Stomach smooth muscle (tissue), 2 donors: ENCODE results near the gene GPAT3.
"Not testable (repeated sequence)": the region's sequence is repeated elsewhere in the genome, so short reads cannot be mapped to it uniquely, and the experiment has no call there.

Source experiments
- H3K27ac ChIP-seq: one replicate; pipeline ENCODE4 v1.7.0; 2013; ENCODE audit warnings: mild to moderate bottlenecking, low read length, inconsistent platforms
- H3K27me3 ChIP-seq, 2 donors: one replicate each; pipeline ENCODE4 v1.7.0; 2013; ENCODE audit warnings: low read length in 2 of 2; ENCODE audit not compliant: insufficient read depth in 2 of 2, control insufficient read depth in 1 of 2
- H3K36me3 ChIP-seq, 2 donors: one replicate each; pipeline ENCODE4 v1.7.0; 2013; ENCODE audit warnings: low read length in 2 of 2; ENCODE audit not compliant: control insufficient read depth in 2 of 2, insufficient read depth in 2 of 2
- H3K4me1 ChIP-seq: one replicate; pipeline ENCODE4 v1.7.0; 2013; ENCODE audit warnings: low read length; ENCODE audit not compliant: control insufficient read depth, insufficient read depth
- H3K4me3 ChIP-seq, 2 donors: one replicate each; pipeline ENCODE4 v1.7.0; 2013; ENCODE audit warnings: low read length in 2 of 2
- H3K9ac ChIP-seq, 2 donors: one replicate each; pipeline ENCODE4 v1.7.0; 2013; ENCODE audit warnings: low read length in 2 of 2, mild to moderate bottlenecking in 1 of 2
- H3K9me3 ChIP-seq, 2 donors: one replicate each; pipeline ENCODE4 v1.7.0; 2013; ENCODE audit warnings: low read length in 2 of 2; ENCODE audit not compliant: control insufficient read depth in 2 of 2
- donor health status: healthy.
- donor health status: Pancreatic carcinoma.

Gene GPAT3

DNA sequence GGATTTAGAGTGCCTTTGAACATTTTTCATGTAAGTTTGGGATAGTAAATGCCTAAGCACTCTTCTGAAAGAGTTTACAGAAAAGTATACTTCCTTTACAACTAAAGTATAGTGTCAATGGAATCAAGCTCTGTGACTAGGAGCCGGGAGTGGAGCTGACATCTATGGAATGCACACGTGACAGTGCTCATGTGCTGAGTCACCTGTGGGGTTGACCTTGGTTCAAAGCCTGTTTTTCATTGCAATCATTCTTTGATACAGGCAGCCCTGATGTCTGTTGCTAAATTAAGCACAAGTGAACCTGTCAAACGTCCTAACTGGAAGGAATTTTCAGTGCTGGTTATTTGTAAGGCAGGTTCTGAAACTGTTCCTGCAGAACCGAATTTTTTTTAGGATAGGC lies 82.5 kb downstream of the GPAT3 start:
- H3K4me1 ChIP-seq = peaks cover 14% of the 10 kb centered on the region
- no peak overlapping the region for H3K27ac ChIP-seq
- H3K27me3 ChIP-seq = no peaks in the 10 kb centered on the region
- peaks cover 2 to 11% of the 10 kb centered on the region in 2 donors for H3K9me3 ChIP-seq
- peak overlapping the region in 1 of 2 donors; percentile 10 for H3K4me3 ChIP-seq
- no peak overlapping the region for H3K9ac ChIP-seq
- H3K36me3 ChIP-seq = no peaks in the 10 kb centered on the region

DNA sequence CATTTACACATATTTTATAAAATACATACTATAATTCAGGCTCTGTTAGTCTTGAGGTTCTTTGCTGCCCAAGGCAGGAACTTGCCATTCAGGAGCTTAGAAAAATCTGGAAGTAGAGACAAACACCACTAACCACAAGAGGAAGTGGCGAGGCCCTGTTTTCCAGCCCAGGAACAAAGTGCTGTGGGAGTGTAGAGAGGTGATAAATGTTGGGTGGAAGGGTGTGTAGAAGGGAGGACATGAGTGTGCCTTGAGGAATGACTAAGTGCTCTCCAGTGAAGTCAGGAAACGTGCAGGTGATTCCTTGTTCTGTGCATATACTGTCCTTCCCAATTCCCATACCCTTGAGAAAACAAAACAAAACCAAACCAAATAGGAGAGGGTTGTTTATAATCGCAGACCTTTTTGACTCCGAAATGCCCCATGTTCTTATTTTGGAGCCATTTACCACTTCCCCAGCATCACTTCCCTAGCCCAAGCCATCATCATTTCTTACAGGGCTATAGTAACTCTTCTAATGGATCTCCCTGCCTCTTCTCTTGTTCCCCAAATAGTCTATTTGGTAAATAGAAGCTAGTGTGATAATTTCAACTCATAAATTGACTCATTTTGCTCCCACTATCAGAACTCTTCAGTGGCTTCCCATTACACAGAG lies 83.2 kb downstream of the GPAT3 start:
- Histone ChIP-seq H3K4me3 (no peak overlapping the region), H3K36me3 (no peaks in the 10 kb centered on the region), H3K27me3 (no peaks in the 10 kb centered on the region), H3K4me1 (peaks cover 14% of the 10 kb centered on the region), H3K9me3 (peaks cover 0 to 8% of the 10 kb centered on the region in 2 donors), H3K9ac (no peak overlapping the region), H3K27ac (no peak overlapping the region)

DNA sequence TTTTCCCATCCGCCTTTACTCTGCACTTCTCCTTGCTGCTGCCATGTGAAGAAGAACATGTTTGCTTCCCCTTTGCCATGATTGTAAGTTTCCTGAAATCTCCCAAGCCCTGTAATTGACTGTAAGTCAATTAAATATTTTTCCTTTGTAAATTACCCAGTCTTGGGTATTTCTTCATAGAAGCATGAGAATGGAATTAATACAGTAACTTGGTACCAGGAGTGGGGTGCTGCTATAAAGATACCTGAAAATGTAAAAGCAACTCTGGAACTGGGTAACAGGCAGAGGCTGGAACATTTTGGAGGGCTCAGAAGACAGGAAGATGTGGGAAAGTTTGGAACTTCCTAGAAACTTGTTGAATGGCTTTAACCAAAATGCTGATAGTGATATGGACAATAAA lies 86.2 kb downstream of the GPAT3 start:
- not testable (repeated sequence) for H3K36me3 ChIP-seq, H3K27ac ChIP-seq, H3K4me3 ChIP-seq, H3K27me3 ChIP-seq, H3K9me3 ChIP-seq, H3K9ac ChIP-seq
- peaks cover 25% of the 10 kb centered on the region for H3K4me1 ChIP-seq

DNA sequence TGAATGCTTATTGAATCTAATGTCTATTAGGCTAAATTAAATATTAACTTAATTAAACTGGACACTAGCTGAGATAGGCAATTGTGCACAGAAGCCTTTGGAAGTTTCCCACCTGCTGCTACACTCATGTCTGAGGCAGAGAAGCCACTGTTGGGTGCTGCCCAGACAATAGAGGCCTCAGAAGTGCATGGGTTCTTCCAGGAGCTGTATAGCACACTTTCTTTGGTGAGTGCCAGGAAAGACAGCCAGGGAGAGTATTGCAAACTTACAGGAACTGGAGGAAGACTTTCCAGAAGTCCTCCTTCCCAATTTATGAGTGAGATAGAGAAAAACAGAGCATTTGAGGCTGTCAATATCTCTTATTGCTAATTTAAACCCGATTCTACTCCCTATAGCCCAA lies 89.9 kb downstream of the GPAT3 start:
- H3K4me1 ChIP-seq = peaks cover 19% of the 10 kb centered on the region
- H3K9me3 ChIP-seq = no peaks in the 10 kb centered on the region
- peak overlapping the region; percentile 53 for H3K27ac ChIP-seq
- no peaks in the 10 kb centered on the region for H3K36me3 ChIP-seq
- H3K27me3 ChIP-seq = no peaks in the 10 kb centered on the region
- H3K9ac ChIP-seq = peak overlapping the region in 1 of 2 donors; percentile 24
- H3K4me3 ChIP-seq = peak overlapping the region in 1 of 2 donors; percentile 55

DNA sequence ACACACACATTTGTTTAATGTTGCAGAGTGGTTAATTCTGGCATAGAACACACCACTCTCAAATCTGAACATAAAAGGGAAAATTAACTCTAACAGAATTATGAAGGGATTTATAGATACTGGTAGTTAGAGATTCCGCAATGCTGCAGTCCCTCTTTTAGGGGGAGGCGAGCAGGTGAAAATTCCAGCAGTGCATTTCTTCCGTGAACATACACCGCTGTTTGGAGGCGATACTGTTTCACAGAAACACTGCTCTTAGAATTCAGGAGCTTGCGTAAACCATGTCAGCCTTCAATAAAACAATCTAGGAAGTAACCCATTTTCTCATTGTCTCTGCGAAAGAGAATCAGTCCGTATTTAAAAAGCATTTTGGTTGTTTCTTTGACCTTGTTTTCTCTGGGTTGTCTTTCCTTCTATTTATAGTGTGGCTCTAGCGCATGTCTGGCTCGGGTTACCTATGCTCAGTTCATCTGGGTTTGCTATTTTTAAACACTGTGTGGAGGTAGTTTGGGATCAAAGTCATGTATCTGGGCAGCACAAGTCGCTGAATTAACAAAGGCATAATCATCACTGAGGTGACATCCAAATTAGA lies 90.4 kb downstream of the GPAT3 start:
- Histone ChIP-seq H3K4me3 (peak overlapping the region; percentile 0 to 55), H3K27me3 (no peaks in the 10 kb centered on the region), H3K9me3 (no peaks in the 10 kb centered on the region), H3K4me1 (peaks cover 19% of the 10 kb centered on the region), H3K27ac (peak overlapping the region; percentile 53), H3K9ac (peak overlapping the region; percentile 24 to 29), H3K36me3 (no peaks in the 10 kb centered on the region)

DNA sequence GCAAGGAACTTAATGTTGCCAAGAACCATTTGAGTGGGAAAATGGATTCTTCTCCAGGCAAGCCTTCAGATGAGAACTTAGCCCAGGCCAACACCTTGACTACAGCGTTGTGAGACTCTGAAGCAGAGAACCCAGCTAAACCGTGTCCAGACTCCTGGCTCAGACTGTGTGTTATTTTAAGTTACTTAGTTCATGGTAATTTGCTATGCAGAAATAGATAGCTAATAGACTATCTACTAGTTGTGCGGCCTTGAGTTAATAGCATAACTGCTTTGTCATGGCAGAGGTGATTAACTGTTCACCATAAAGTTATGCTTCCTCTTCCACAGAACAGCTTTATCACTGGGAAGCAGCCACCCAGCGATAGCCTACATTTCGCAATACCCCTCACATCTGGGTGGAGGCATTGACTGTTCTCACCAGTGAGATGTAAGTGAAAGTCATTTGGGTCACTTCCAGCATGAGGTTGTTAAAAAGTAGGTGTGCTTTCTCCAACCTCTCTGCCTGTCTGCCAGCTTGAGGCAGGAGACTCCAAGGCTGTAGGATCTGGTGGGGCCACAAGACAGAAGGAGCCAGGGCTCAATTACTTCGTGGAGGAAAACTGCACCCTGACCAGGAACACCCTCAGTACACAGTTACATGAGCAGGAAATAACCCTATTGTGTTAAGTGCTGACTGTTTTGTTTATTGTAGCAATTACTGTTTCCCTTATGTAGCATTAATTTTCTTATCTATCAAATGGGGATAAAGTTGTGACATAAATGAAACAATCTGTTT lies 94.2 kb downstream of the GPAT3 start:
- Histone ChIP-seq H3K9me3 (no peaks in the 10 kb centered on the region), H3K27me3 (no peaks in the 10 kb centered on the region), H3K9ac (no peak overlapping the region), H3K4me3 (no peak overlapping the region), H3K4me1 (peaks cover 19% of the 10 kb centered on the region), H3K36me3 (no peaks in the 10 kb centered on the region), H3K27ac (no peak overlapping the region)

DNA sequence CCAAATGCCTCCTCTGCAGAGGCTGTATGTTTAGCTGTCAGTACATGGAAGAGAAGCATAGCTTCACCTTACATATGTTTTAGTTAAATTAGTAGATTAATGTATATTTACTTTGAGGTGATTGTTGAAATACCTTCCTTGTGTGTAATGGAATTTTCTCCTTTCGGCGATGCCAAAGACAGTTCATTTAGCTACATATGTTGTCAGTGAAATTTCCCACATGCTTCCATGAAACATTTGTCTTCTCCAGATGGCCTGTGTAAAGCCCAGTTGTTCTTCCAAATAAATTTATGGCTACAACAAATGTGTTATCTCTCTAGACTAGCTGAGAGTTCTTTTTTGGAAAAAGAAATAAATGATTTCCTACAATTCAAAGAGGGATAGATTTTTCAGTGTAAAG lies 95.2 kb downstream of the GPAT3 start:
- Histone ChIP-seq H3K27ac (no peak overlapping the region), H3K9me3 (no peaks in the 10 kb centered on the region), H3K9ac (no peak overlapping the region), H3K27me3 (no peaks in the 10 kb centered on the region), H3K36me3 (no peaks in the 10 kb centered on the region), H3K4me3 (no peak overlapping the region), H3K4me1 (peaks cover 11% of the 10 kb centered on the region)

DNA sequence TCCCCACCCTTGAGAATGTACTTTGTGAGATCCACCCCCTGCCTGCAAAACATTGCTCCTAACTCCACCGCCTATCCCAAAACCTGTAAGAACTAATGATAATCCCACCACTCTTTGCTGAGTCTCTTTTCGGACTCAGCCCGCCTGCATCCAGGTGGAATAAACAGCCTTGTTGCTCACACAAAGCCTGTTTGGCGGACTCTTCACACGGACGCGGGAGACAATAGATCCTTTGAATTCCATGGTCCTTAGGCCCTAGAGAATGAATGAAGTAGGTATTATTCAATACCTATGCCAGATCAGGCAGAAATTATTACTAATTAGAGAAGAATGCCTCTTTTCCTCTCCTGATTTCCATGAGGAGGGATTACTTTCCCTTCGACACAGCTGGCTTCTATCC lies 101.0 kb downstream of the GPAT3 start:
- Histone ChIP-seq H3K9ac (no peak overlapping the region), H3K36me3 (no peaks in the 10 kb centered on the region), H3K27me3 (no peaks in the 10 kb centered on the region), H3K4me3 (no peak overlapping the region), H3K27ac (no peak overlapping the region), H3K4me1 (no peaks in the 10 kb centered on the region), H3K9me3 (no peaks in the 10 kb centered on the region)

DNA sequence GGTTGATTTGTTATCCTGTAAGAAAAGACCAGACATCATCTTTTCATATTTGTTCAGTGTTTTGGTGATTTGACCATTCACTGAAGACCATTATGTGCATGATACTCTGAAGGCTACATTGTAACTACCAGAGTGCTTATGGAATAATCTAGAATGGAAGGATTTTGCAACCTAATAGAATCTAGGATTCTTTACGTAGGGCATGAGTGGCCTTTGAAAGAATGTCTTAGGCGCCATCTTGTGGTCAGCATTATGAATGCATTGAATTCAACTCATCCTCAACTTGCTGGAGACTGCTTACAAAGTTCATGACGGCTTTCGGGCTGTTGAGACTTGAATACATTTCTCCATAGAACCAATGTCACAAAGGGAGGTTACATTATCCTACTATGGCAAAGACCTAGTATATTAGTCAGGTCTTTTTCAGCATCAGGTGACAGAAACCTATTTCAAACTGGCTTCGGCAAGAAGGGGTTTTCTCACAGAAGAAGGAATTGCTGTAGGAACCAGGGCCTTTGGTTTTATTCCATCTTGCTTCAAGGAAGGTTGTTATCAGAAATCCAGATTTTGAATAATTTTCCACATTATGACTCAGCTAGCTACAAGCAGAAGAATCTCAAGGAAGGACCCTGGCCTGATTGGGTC lies 104.1 kb downstream of the GPAT3 start:
- Histone ChIP-seq H3K9ac (no peak overlapping the region), H3K27me3 (peaks cover 0 to 4% of the 10 kb centered on the region in 2 donors), H3K4me1 (no peaks in the 10 kb centered on the region), H3K27ac (no peak overlapping the region), H3K9me3 (no peaks in the 10 kb centered on the region), H3K4me3 (no peak overlapping the region), H3K36me3 (no peaks in the 10 kb centered on the region)

DNA sequence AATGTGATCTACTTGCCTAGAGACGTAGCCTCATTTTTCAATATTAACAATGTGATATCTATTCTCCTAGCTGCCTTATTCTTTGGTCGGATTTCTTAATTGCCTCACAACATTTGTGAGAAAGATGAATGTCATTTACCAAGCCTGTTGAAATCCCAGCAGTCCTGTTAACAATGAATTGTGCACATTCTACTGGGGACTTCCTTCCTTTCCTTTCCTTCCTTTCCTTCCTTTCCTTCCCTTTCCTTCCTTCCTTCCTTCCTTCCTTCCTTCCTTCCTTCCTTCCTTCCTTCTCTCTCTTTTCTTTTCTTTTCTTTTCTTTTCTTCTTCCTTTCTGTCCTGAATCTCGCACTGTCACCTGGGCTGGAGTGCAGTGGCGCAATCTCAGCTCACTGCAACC lies 107.1 kb downstream of the GPAT3 start:
- H3K9ac ChIP-seq = no peak overlapping the region
- no peaks in the 10 kb centered on the region for H3K4me1 ChIP-seq
- no peaks in the 10 kb centered on the region for H3K9me3 ChIP-seq
- no peak overlapping the region for H3K27ac ChIP-seq
- peaks cover 0 to 9% of the 10 kb centered on the region in 2 donors for H3K27me3 ChIP-seq
- no peaks in the 10 kb centered on the region for H3K36me3 ChIP-seq
- no peak overlapping the region for H3K4me3 ChIP-seq
